K562 (cell line): ENCODE measurements around the gene ZNF814. TPM values are rescaled to one million over a fixed set of nuclear protein-coding genes. Genes with fewer than 3 reads are reported as not detected.
A peak's percentile ranks its signal among the peaks of the same experiment; 100 is the strongest.

Experiments used
- ATAC-seq: fragments of 200-7000 bp; cut with Tn5 transposase; 3 replicates; pipeline ENCODE4 v1.9.1; 2020; ENCODE audit warnings: moderate library complexity
- BruUV-seq: library from RNA; stranded (reverse); fragments of 400-500 nt; replicated peaks from 2 replicates; lab custom pipeline; 2021; lab: Mats Ljungman, UMichigan
- CTCF ChIA-PET: fragments of 300-600 bp; formaldehyde crosslinking; extraction: SDS; loops from one replicate; lab custom pipeline; 2021; ENCODE audit warnings: low intra/inter-chr PET ratio; lab: Yijun Ruan, JAX
- POLR2A ChIA-PET: fragments of 300-600, 350-650 bp; sonication (Branson Sonifier 250); formaldehyde crosslinking; extraction: SDS; loops from one replicate; lab custom pipeline; 2021; ENCODE audit warnings: antibody characterized with exemption, inconsistent platforms; lab: Yijun Ruan, JAX
- DNase-seq, 4 experiments: peaks; one replicate each; pipeline versions ENCODE4 v3.0.0 to v3.0.0-alpha.2; 2011 to 2018; ENCODE audit warnings: low spot score in 3 of 4, mixed read lengths in 3 of 4; ENCODE audit errors: extremely low read depth in 1 of 4
- FAIRE-seq: peaks from 2 replicates; lab custom pipeline; 2011; peaks lifted over from hg19 to GRCh38; lab: Jason Lieb, UNC
- H2AFZ ChIP-seq: 2 replicates; pipeline ENCODE4 v1.6.0; 2011; ENCODE audit warnings: low read depth, low read length, control low read depth, inconsistent platforms
- H3K27ac ChIP-seq: fragments of 200-600 bp; 3 replicates; pipeline ENCODE4 v1.8.0; 2011; ENCODE audit warnings: low read depth, mild to moderate bottlenecking, control low read depth, inconsistent platforms, low read length, moderate library complexity, mixed read lengths; ENCODE audit errors: extremely low read depth
- H3K27me3 ChIP-seq, 2 experiments: fragments of 300-600 bp in 1 of 2; 2 replicates in 1 of 2; 3 replicates in 1 of 2; pipeline versions ENCODE4 v1.6.0 to v1.8.0; 2011; ENCODE audit warnings: inconsistent platforms in 2 of 2, low read length in 2 of 2, mild to moderate bottlenecking in 1 of 2, mixed read lengths in 1 of 2, moderate library complexity in 1 of 2; ENCODE audit not compliant: control insufficient read depth in 2 of 2, insufficient read depth in 2 of 2
- H3K36me3 ChIP-seq: fragments of 300-600 bp; 3 replicates; pipeline ENCODE4 v1.8.0; 2011; ENCODE audit warnings: mild to moderate bottlenecking, low read length, inconsistent platforms; ENCODE audit not compliant: control insufficient read depth, insufficient read depth
- H3K4me1 ChIP-seq, 2 experiments: fragments of 200-600 bp in 1 of 2; replicated peaks in 1 of 2; 2 replicates in 1 of 2; 3 replicates in 1 of 2; pipeline versions ENCODE4 v1.5.1 to v1.8.0; 2011; ENCODE audit warnings: inconsistent platforms in 2 of 2, low read length in 2 of 2, mild to moderate bottlenecking in 1 of 2, mixed read lengths in 1 of 2, moderate library complexity in 1 of 2; ENCODE audit not compliant: control insufficient read depth in 2 of 2, insufficient read depth in 2 of 2
- H3K4me2 ChIP-seq: 2 replicates; pipeline ENCODE4 v1.6.1; 2011; ENCODE audit warnings: low read length, control low read depth, inconsistent platforms, mixed read lengths; ENCODE audit not compliant: insufficient read depth
- H3K4me3 ChIP-seq: fragments of 200-600 bp; sonication (generic), shearing (Covaris generic); 2 replicates; pipeline ENCODE4 v1.5.1; 2016; ENCODE audit warnings: control low read depth, inconsistent platforms
- H3K79me2 ChIP-seq: fragments of 200-600 bp; 3 replicates; pipeline ENCODE4 v1.8.0; 2011; ENCODE audit warnings: low read length, inconsistent platforms; ENCODE audit not compliant: control insufficient read depth, insufficient read depth
- H3K9ac ChIP-seq, 2 experiments: 2 replicates each; pipeline versions ENCODE4 v1.6.0 to v1.6.1; 2011; ENCODE audit warnings: low read depth in 2 of 2, low read length in 2 of 2, control low read depth in 1 of 2, inconsistent platforms in 1 of 2, mild to moderate bottlenecking in 1 of 2, mixed read lengths in 1 of 2; ENCODE audit not compliant: insufficient read depth in 1 of 2
- H3K9me1 ChIP-seq: one replicate; pipeline ENCODE4 v1.6.0; 2011; ENCODE audit warnings: inconsistent platforms, mild to moderate bottlenecking, low read length, moderate library complexity; ENCODE audit not compliant: control insufficient read depth, insufficient read depth
- H3K9me3 ChIP-seq: replicated peaks from 2 replicates; pipeline ENCODE4 v1.5.1; 2011; ENCODE audit warnings: low read depth, low read length, inconsistent platforms; ENCODE audit not compliant: control insufficient read depth, insufficient read depth
- H4K20me1 ChIP-seq: replicated peaks from 2 replicates; pipeline ENCODE4 v1.6.1; 2011; ENCODE audit warnings: low read length, inconsistent platforms, mixed read lengths; ENCODE audit not compliant: control insufficient read depth, insufficient read depth
- CBFB ChIP-seq: sonication (generic); formaldehyde crosslinking; IDR thresholded peaks from 2 replicates; pipeline ENCODE4 v1.4.0; 2020; ENCODE audit warnings: mild to moderate bottlenecking, missing genetic modification reagents
- ZKSCAN1 ChIP-seq: fragments of 150-350 bp; IDR thresholded peaks from 2 replicates; pipeline ENCODE4 v1.6.1; 2016; ENCODE audit warnings: low read depth, low read length
- WGBS: fragments of 100-300 bp; shearing (Covaris generic); methylation state at CpG from one replicate; pipeline ENCODE4 v1.1.6; 2016; ENCODE audit warnings: low coverage, mixed read lengths; ENCODE audit not compliant: insufficient coverage; ENCODE audit errors: missing lambda C conversion rate; 5-methylcytosine and 5-hydroxymethylcytosine counted together
- in situ Hi-C: fragments of 300-500 bp; cut with MboI; formaldehyde crosslinking; loops from 4 replicates; pipeline ENCODE4 v1.15.0; 2018; ENCODE audit warnings: inconsistent platforms, mixed read lengths
- intact Hi-C: fragments of 100-400 bp; cut with micrococcal nuclease; formaldehyde crosslinking; loops from 2 replicates; pipeline ENCODE4 v1.14.2; 2022
- polyA plus RNA-seq, 8 experiments: library from polyadenylated mRNA; depleted of rRNA in 4 of 8; stranded (reverse) in 5 of 8; unstranded in 3 of 8; fragments of >200 nt; fragmentation: Nextera tagmentation in 2 of 8; fragmentation: Illumina TruSeq in 1 of 8; extraction: Ambion mirVana in 2 of 8; extraction: Trizol in 1 of 8; gene quantifications; 2 replicates each; pipeline versions ENCODE4 v1.2.1 to v1.2.3, GENCODE V29; 2011 to 2014; ENCODE audit warnings: inconsistent platforms in 1 of 8, missing spikeins in 1 of 8
- total RNA-seq, 7 experiments: library from RNA; depleted of rRNA in 6 of 7; stranded (reverse); fragments of >200 nt in 6 of 7; fragmentation: Illumina TruSeq in 2 of 7; extraction: Trizol in 2 of 7; gene quantifications; 2 replicates each; pipeline versions ENCODE4 v1.2.1 to v1.2.3, GENCODE V29; 2011 to 2021; ENCODE audit warnings: low replicate concordance in 1 of 7

ZNF814 gene
- total and polyA plus RNA-seq, 9 of the 15 experiments (the other 6 are each of a cell fraction or from before 2014, with no cell fraction given), result 0.42 to 3.5 (median 1.9) TPM

DNA sequence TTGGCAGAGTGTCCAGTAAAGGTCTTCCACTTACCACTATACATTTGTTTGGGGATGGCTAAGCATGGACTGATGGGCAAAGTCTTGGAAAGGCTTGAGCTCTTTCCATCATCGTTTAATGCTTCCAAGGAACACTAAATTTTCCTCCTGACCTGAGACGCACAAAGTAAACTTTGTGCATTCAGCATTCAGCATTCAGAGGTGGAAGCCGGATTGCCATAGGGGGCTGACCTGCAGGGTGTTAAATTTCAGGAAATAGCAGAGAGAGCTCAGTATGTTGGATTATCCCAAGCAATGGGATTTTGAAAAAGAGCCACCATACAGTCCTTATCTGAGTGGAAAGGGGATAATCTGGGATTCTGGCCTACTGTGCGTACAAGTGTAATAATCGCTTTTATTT lies 88.1 kb downstream of the ZNF814 start:
- POLR2A ChIA-PET, result interaction anchor here (0.9 to 1.0 kb wide), 2 partner anchors 15 to 20 kb away, joined by 3 read pairs; no protein-coding TSS in a partner anchor
- FAIRE-seq (no peak), ATAC-seq (no peak), DNase-seq (no peak)
- Histone ChIP-seq H3K4me3 (no peak overlapping the region), H3K9me3 (no peaks in the 10 kb centered on the region), H3K9ac (no peak overlapping the region), H3K4me2 (no peak overlapping the region), H3K36me3 (peaks cover 16% of the 10 kb centered on the region; the same call in 2 of the 3 replicates), H3K27ac (no peak overlapping the region), H3K27me3 (no peaks in the 10 kb centered on the region), H4K20me1 (no peaks in the 10 kb centered on the region), H3K79me2 (no peaks in the 10 kb centered on the region), H3K4me1 (peaks cover 2 to 5% of the 10 kb centered on the region in 2 experiments; a peak in 4 of 5 replicates), H3K9me1 (no peaks in the 10 kb centered on the region), H2AFZ (no peak overlapping the region)
- intact Hi-C loops (no loop called here), in situ Hi-C loops (no loop called here)
- 87% methylated on average over 5 of the region's 5 CpGs for WGBS
- TF ChIP-seq CBFB (no peak), ZKSCAN1 (peak; percentile 51; the same call in 1 of the 2 replicates)
- BruUV-seq, result no TSS peak
- CTCF ChIA-PET, result no interaction called here

Other genes starting within 250 kb of the ZNF814 start
Only the 7 nearest of the 17 such genes appear.
- 7.3 and 8.1 TPM in 2 replicates for gene ZNF552, start 74.1 kb downstream of the ZNF814 start, total RNA-seq (2014; rRNA removed)
- gene ZNF552, start 74.1 kb downstream of the ZNF814 start, total RNA-seq (2014; rRNA removed; fragmentation: Illumina TruSeq; extraction: Trizol), result 11.4 and 13.2 TPM in 2 replicates
- 12.4 and 13.3 TPM in 2 replicates for gene ZNF552, start 74.1 kb downstream of the ZNF814 start, total RNA-seq (2015; rRNA removed; fragmentation: Illumina TruSeq; extraction: Trizol)
- gene ZNF552, start 74.1 kb downstream of the ZNF814 start, total RNA-seq (2021), result 7.1 and 7.2 TPM in 2 replicates
- gene ZNF552, start 74.1 kb downstream of the ZNF814 start, polyA plus RNA-seq (2011; rRNA removed), result 6.7 and 8.9 TPM in 2 replicates
- 9.8 and 11.2 TPM in 2 replicates for gene ZNF552, start 74.1 kb downstream of the ZNF814 start, polyA plus RNA-seq (2014; fragmentation: Illumina TruSeq; extraction: Trizol)
- gene ZNF552, start 74.1 kb downstream of the ZNF814 start, polyA plus RNA-seq (2014; fragmentation: Nextera tagmentation; extraction: Ambion mirVana), result 1 to 10 TPM; 4.4 to 8.5 TPM
- 8.1 and 8.5 TPM in 2 replicates for gene ZNF552, start 74.1 kb downstream of the ZNF814 start, polyA plus RNA-seq (2014; rRNA removed)
- gene ZNF587B, start 58.7 kb downstream of the ZNF814 start, total RNA-seq (2014; rRNA removed), result 24.7 and 28.9 TPM in 2 replicates
- gene ZNF587B, start 58.7 kb downstream of the ZNF814 start, total RNA-seq (2014; rRNA removed; fragmentation: Illumina TruSeq; extraction: Trizol), result 37.5 and 43.1 TPM in 2 replicates
- gene ZNF587B, start 58.7 kb downstream of the ZNF814 start, total RNA-seq (2015; rRNA removed; fragmentation: Illumina TruSeq; extraction: Trizol), result 37.0 and 37.1 TPM in 2 replicates
- 23.2 and 28.6 TPM in 2 replicates for gene ZNF587B, start 58.7 kb downstream of the ZNF814 start, total RNA-seq (2021)
- gene ZNF587B, start 58.7 kb downstream of the ZNF814 start, polyA plus RNA-seq (2011; rRNA removed), result 14.4 and 17.9 TPM in 2 replicates
- gene ZNF587B, start 58.7 kb downstream of the ZNF814 start, polyA plus RNA-seq (2014; fragmentation: Illumina TruSeq; extraction: Trizol), result 14.3 and 17.1 TPM in 2 replicates
- gene ZNF587B, start 58.7 kb downstream of the ZNF814 start, polyA plus RNA-seq (2014; fragmentation: Nextera tagmentation; extraction: Ambion mirVana), result 1 to 10 TPM; 7.4 to 8.8 TPM
- gene ZNF587B, start 58.7 kb downstream of the ZNF814 start, polyA plus RNA-seq (2014; rRNA removed), result 14.2 and 20.8 TPM in 2 replicates
- gene ZNF587, start 39.2 kb downstream of the ZNF814 start, total RNA-seq (2014; rRNA removed), result 9.8 and 13.0 TPM in 2 replicates
- gene ZNF587, start 39.2 kb downstream of the ZNF814 start, total RNA-seq (2014; rRNA removed; fragmentation: Illumina TruSeq; extraction: Trizol), result 42.0 and 47.5 TPM in 2 replicates
- gene ZNF587, start 39.2 kb downstream of the ZNF814 start, total RNA-seq (2015; rRNA removed; fragmentation: Illumina TruSeq; extraction: Trizol), result 31.8 and 32.5 TPM in 2 replicates
- 33.9 and 35.1 TPM in 2 replicates for gene ZNF587, start 39.2 kb downstream of the ZNF814 start, total RNA-seq (2021)
- gene ZNF587, start 39.2 kb downstream of the ZNF814 start, polyA plus RNA-seq (2011; rRNA removed), result 30.2 and 41.7 TPM in 2 replicates
- gene ZNF587, start 39.2 kb downstream of the ZNF814 start, polyA plus RNA-seq (2014; fragmentation: Illumina TruSeq; extraction: Trizol), result 24.4 and 24.9 TPM in 2 replicates
- 1 to 10 TPM; 3.2 to 3.6 TPM for gene ZNF587, start 39.2 kb downstream of the ZNF814 start, polyA plus RNA-seq (2014; fragmentation: Nextera tagmentation; extraction: Ambion mirVana)
- gene ZNF587, start 39.2 kb downstream of the ZNF814 start, polyA plus RNA-seq (2014; rRNA removed), result 22.7 and 28.7 TPM in 2 replicates
- gene ZNF417, start 27.6 kb upstream of the ZNF814 start, total RNA-seq (2014; rRNA removed), result 3.2 and 5.7 TPM in 2 replicates
- gene ZNF417, start 27.6 kb upstream of the ZNF814 start, total RNA-seq (2014; rRNA removed; fragmentation: Illumina TruSeq; extraction: Trizol), result 5.4 and 7.2 TPM in 2 replicates
- gene ZNF417, start 27.6 kb upstream of the ZNF814 start, total RNA-seq (2015; rRNA removed; fragmentation: Illumina TruSeq; extraction: Trizol), result 4.2 and 4.6 TPM in 2 replicates
- 5.3 and 6.1 TPM in 2 replicates for gene ZNF417, start 27.6 kb upstream of the ZNF814 start, total RNA-seq (2021)
- 6.1 and 7.2 TPM in 2 replicates for gene ZNF417, start 27.6 kb upstream of the ZNF814 start, polyA plus RNA-seq (2011; rRNA removed)
- gene ZNF417, start 27.6 kb upstream of the ZNF814 start, polyA plus RNA-seq (2014; fragmentation: Illumina TruSeq; extraction: Trizol), result 2.7 and 3.1 TPM in 2 replicates
- gene ZNF417, start 27.6 kb upstream of the ZNF814 start, polyA plus RNA-seq (2014; fragmentation: Nextera tagmentation; extraction: Ambion mirVana), result under 1 TPM; 0.35 to 0.61 TPM
- gene ZNF417, start 27.6 kb upstream of the ZNF814 start, polyA plus RNA-seq (2014; rRNA removed), result 2.7 and 2.9 TPM in 2 replicates
- 0.04 and 0.32 TPM in 2 replicates for gene ZNF418, start 46.4 kb upstream of the ZNF814 start, total RNA-seq (2014; rRNA removed)
- gene ZNF418, start 46.4 kb upstream of the ZNF814 start, total RNA-seq (2014; rRNA removed; fragmentation: Illumina TruSeq; extraction: Trizol), result 0.44 and 0.51 TPM in 2 replicates
- gene ZNF418, start 46.4 kb upstream of the ZNF814 start, total RNA-seq (2015; rRNA removed; fragmentation: Illumina TruSeq; extraction: Trizol), result 0.18 and 0.53 TPM in 2 replicates
- gene ZNF418, start 46.4 kb upstream of the ZNF814 start, total RNA-seq (2021), result 0.29 and 0.58 TPM in 2 replicates
- gene ZNF418, start 46.4 kb upstream of the ZNF814 start, polyA plus RNA-seq (2011; rRNA removed), result 0.19 and 0.63 TPM in 2 replicates
- gene ZNF418, start 46.4 kb upstream of the ZNF814 start, polyA plus RNA-seq (2014; fragmentation: Illumina TruSeq; extraction: Trizol), result 0.21 and 0.70 TPM in 2 replicates
- gene ZNF418, start 46.4 kb upstream of the ZNF814 start, polyA plus RNA-seq (2014; fragmentation: Nextera tagmentation; extraction: Ambion mirVana), result under 1 TPM; 0.11 to 0.24 TPM
- gene ZNF418, start 46.4 kb upstream of the ZNF814 start, polyA plus RNA-seq (2014; rRNA removed), result 0.55 and 0.61 TPM in 2 replicates
- 0.27 TPM in 1 of 2 replicates, not detected in the other for gene ZNF256, start 58.7 kb upstream of the ZNF814 start, total RNA-seq (2014; rRNA removed)
- 0.36 and 0.41 TPM in 2 replicates for gene ZNF256, start 58.7 kb upstream of the ZNF814 start, total RNA-seq (2014; rRNA removed; fragmentation: Illumina TruSeq; extraction: Trizol)
- 0.07 and 0.26 TPM in 2 replicates for gene ZNF256, start 58.7 kb upstream of the ZNF814 start, total RNA-seq (2015; rRNA removed; fragmentation: Illumina TruSeq; extraction: Trizol)
- 0.20 and 0.42 TPM in 2 replicates for gene ZNF256, start 58.7 kb upstream of the ZNF814 start, total RNA-seq (2021)
- gene ZNF256, start 58.7 kb upstream of the ZNF814 start, polyA plus RNA-seq (2011; rRNA removed), result 0.04 and 0.11 TPM in 2 replicates
- 0.17 and 0.22 TPM in 2 replicates for gene ZNF256, start 58.7 kb upstream of the ZNF814 start, polyA plus RNA-seq (2014; fragmentation: Illumina TruSeq; extraction: Trizol)
- under 1 TPM in 1 of 2 experiments, not detected in 1; 0.13 TPM for gene ZNF256, start 58.7 kb upstream of the ZNF814 start, polyA plus RNA-seq (2014; fragmentation: Nextera tagmentation; extraction: Ambion mirVana)
- 0.12 and 0.23 TPM in 2 replicates for gene ZNF256, start 58.7 kb upstream of the ZNF814 start, polyA plus RNA-seq (2014; rRNA removed)
- gene C19orf18, start 85.5 kb upstream of the ZNF814 start, total RNA-seq (2014; rRNA removed), result not detected in 2 replicates
- gene C19orf18, start 85.5 kb upstream of the ZNF814 start, total RNA-seq (2014; rRNA removed; fragmentation: Illumina TruSeq; extraction: Trizol), result not detected in 2 replicates
- gene C19orf18, start 85.5 kb upstream of the ZNF814 start, total RNA-seq (2015; rRNA removed; fragmentation: Illumina TruSeq; extraction: Trizol), result not detected in 2 replicates
- not detected in 2 replicates for gene C19orf18, start 85.5 kb upstream of the ZNF814 start, total RNA-seq (2021)
- gene C19orf18, start 85.5 kb upstream of the ZNF814 start, polyA plus RNA-seq (2011; rRNA removed), result not detected in 2 replicates
- gene C19orf18, start 85.5 kb upstream of the ZNF814 start, polyA plus RNA-seq (2014; fragmentation: Illumina TruSeq; extraction: Trizol), result not detected in 2 replicates
- not detected for gene C19orf18, start 85.5 kb upstream of the ZNF814 start, polyA plus RNA-seq (2014; fragmentation: Nextera tagmentation; extraction: Ambion mirVana)
- not detected in 2 replicates for gene C19orf18, start 85.5 kb upstream of the ZNF814 start, polyA plus RNA-seq (2014; rRNA removed)